BJ (cell line): ENCODE measurements around the gene MLLT6. TPM values are rescaled to one million over a fixed set of nuclear protein-coding genes. Genes with fewer than 3 reads are reported as not detected.
A peak's percentile ranks its signal among the peaks of the same experiment; 100 is the strongest.

Source experiments
- CTCF ChIA-PET: fragments of 350-600 bp; formaldehyde crosslinking; extraction: SDS; loops from one replicate; lab custom pipeline; 2021; ENCODE audit warnings: antibody characterized with exemption, inconsistent platforms; lab: Yijun Ruan, JAX
- POLR2A ChIA-PET: fragments of 300-600 bp; sonication (Branson Sonifier 250); formaldehyde crosslinking; extraction: SDS; loops from one replicate; lab custom pipeline; 2021; ENCODE audit warnings: antibody characterized with exemption; lab: Charles Lee
- DNase-seq: peaks from one replicate; pipeline ENCODE4 v3.0.0-alpha.2; 2011; ENCODE audit warnings: low read depth
- H3K27me3 ChIP-seq: 2 replicates; pipeline ENCODE4 v1.6.0; 2011; ENCODE audit warnings: low read length; ENCODE audit not compliant: control insufficient read depth, insufficient read depth
- H3K36me3 ChIP-seq: 2 replicates; pipeline ENCODE4 v1.5.1; 2011; ENCODE audit warnings: low read length; ENCODE audit not compliant: control insufficient read depth, insufficient read depth
- H3K4me3 ChIP-seq: 2 replicates; pipeline ENCODE4 v1.5.1; 2011; ENCODE audit warnings: low read depth, mild to moderate bottlenecking, control low read depth, low read length
- CTCF ChIP-seq: IDR thresholded peaks from 2 replicates; pipeline ENCODE4 v1.5.1; 2011; ENCODE audit warnings: low read depth, mild to moderate bottlenecking, control low read depth, inconsistent platforms, low read length, moderate library complexity; ENCODE audit not compliant: insufficient read depth
- polyA plus RNA-seq: library from polyadenylated mRNA; depleted of rRNA; stranded (reverse); fragments of >200 nt; gene quantifications from 2 replicates; pipeline ENCODE4 v1.2.3, GENCODE V29; 2011

MLLT6 gene
- polyA plus RNA-seq, 1 experiment: 32.1 TPM

- Histone ChIP-seq H3K36me3 (peaks cover 17% of the 10 kb centered on the region), H3K27me3 (no peaks in the 10 kb centered on the region), H3K4me3 (no peak overlapping the region)
- no peak for DNase-seq
- ChIA-PET POLR2A (no interaction called here), CTCF (interaction anchor here (1.5 to 2.8 kb wide), 3 partner anchors 8 to 508 kb away, joined by 3 to 34 read pairs (median 4); no protein-coding TSS in a partner anchor)
- no peak for TF ChIP-seq CTCF
Measured at GRCh38 chr17:38732376-38733281, 27.6 kb downstream of the MLLT6 start.

- Histone ChIP-seq H3K36me3 (peaks cover 23% of the 10 kb centered on the region), H3K4me3 (no peak overlapping the region), H3K27me3 (no peaks in the 10 kb centered on the region)
- DNase-seq: no peak
- no peak for TF ChIP-seq CTCF
- CTCF ChIA-PET: interaction anchor here (1.5 to 4.4 kb wide), 3 partner anchors 9 to 55 kb away, joined by 3 to 87 read pairs (median 38); partner anchors contain the start of gene EPOP
- POLR2A ChIA-PET: no interaction called here
Measured at GRCh38 chr17:38733282-38733981, 28.4 kb downstream of the MLLT6 start.

- peak; percentile 31; the same call in 1 of the 2 replicates for TF ChIP-seq CTCF
- no peak for DNase-seq
- CTCF ChIA-PET: interaction anchor here (0.7 to 4.4 kb wide), 22 partner anchors 11 to 225 kb away, joined by 3 to 87 read pairs (median 4); partner anchors contain the start of genes EPOP, PCGF2 and PSMB3
- Histone ChIP-seq H3K4me3 (no peak overlapping the region), H3K36me3 (peaks cover 27% of the 10 kb centered on the region), H3K27me3 (no peaks in the 10 kb centered on the region)
- POLR2A ChIA-PET: no interaction called here
Measured at GRCh38 chr17:38733982-38734973, 29.2 kb downstream of the MLLT6 start.

DNA sequence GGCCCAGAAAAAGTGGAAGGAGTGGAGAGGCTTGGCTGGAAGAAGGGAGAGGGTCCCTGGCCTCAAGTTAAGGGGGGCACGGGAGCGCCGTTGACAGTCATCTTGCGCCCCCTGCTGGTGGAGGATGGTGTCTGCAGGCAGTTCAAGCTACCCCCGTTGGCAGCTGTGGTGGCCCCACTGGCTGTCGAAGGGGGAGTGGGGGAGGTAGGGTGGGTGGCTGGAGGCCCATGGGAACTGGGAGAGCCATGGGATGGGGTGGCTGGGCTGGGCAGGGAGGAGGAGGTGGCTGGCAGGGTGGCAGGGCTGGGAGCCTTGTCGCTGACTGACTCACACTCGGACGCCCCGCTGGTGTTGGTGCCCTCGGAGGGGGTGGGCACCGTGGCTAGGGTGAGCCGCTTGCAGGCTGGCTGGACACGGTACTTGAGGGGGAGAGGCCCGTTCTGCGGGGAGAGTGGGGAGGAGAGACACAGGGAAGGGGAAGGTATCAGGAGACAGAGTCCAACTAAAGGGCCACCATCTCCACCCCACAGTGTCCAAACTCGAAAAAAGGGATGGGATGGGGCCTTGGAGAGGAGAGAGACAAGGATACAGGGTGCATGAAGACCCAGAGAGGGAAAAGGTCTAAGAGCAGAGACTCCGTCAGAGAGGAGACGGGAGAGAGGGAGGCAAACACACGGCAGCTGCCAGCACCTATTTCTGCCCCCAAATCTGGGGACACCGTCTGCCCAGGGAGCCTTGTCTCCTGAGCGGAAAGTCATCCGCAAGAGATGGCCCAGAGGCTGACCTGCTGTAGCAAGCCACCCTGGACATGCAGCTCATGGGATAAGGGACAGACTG lies 30.3 kb downstream of the MLLT6 start:
- DNase-seq: no peak
- peak; percentile 93 for TF ChIP-seq CTCF
- Histone ChIP-seq H3K27me3 (no peaks in the 10 kb centered on the region), H3K4me3 (no peak overlapping the region), H3K36me3 (peaks cover 34% of the 10 kb centered on the region)
- POLR2A ChIA-PET: no interaction called here
- CTCF ChIA-PET: interaction anchor here (0.6 to 4.4 kb wide), 31 partner anchors 10 to 704 kb away, joined by 3 to 87 read pairs (median 4); partner anchors contain the start of genes EPOP, MLLT6, PCGF2 and PSMB3
